ENCODE data around the gene STK32A. TPM values are rescaled to one million over a fixed set of nuclear protein-coding genes. Genes with fewer than 3 reads are reported as not detected.

The STK32A gene
- total RNA-seq = not detected

GRCh38 chr5:147234825-147235635 is at the start of gene STK32A:
TSS of gene STK32A (plus strand) at chr5:147235026. CDS start at chr5:147239635, 4,609 bp downstream.
- Mint-ChIP-seq H3K36me3 (ENCODE audit: insufficient read depth in 2 of 2) (no peaks in the 10 kb centered on the region), H3K4me1 (ENCODE audit: low read depth) (no peaks in the 10 kb centered on the region), H3K4me3 (peak within 1 kb of the TSS; percentile 14 to 66), H3K27me3 (ENCODE audit: low read depth) (peaks cover 32% of the 10 kb centered on the region), H3K27ac (no peak within 1 kb of the TSS), H3K9me3 (no peaks in the 10 kb centered on the region)
- no peak for DNase-seq
- no peak for ATAC-seq (replicated peaks in 1 of 2)

- Mint-ChIP-seq H3K4me1 (ENCODE audit: low read depth) (no peaks in the 10 kb centered on the region), H3K4me3 (no peak overlapping the region), H3K36me3 (ENCODE audit: insufficient read depth in 2 of 2) (no peaks in the 10 kb centered on the region), H3K27me3 (ENCODE audit: low read depth) (peaks cover 5% of the 10 kb centered on the region), H3K27ac (no peak overlapping the region), H3K9me3 (no peaks in the 10 kb centered on the region)
- no peak for DNase-seq
- no peak for ATAC-seq (replicated peaks in 1 of 2)
These were observed 47.7 kb upstream of the STK32A start for GRCh38 chr5:147187099-147187540.

GRCh38 chr5:147188200-147189108 is 46.4 kb upstream of the STK32A start:
- DNase-seq = peak; percentile 37 to 68
- Mint-ChIP-seq H3K4me3 (peak overlapping the region in 1 of 2 donors; percentile 63), H3K27ac (no peak overlapping the region)

GRCh38 chr5:147189109-147189424 is 45.8 kb upstream of the STK32A start:
- DNase-seq (no peak), ATAC-seq (replicated peaks in 1 of 2) (no peak)
- Mint-ChIP-seq H3K4me1 (ENCODE audit: low read depth) (no peaks in the 10 kb centered on the region), H3K36me3 (ENCODE audit: insufficient read depth in 2 of 2) (no peaks in the 10 kb centered on the region), H3K27ac (no peak overlapping the region), H3K27me3 (ENCODE audit: low read depth) (peaks cover 5% of the 10 kb centered on the region), H3K9me3 (no peaks in the 10 kb centered on the region), H3K4me3 (no peak overlapping the region)

More at GRCh38 chr5:147188200-147189108, 46.4 kb upstream of the STK32A start:
- Mint-ChIP-seq H3K4me1 (ENCODE audit: low read depth) (no peaks in the 10 kb centered on the region), H3K9me3 (no peaks in the 10 kb centered on the region), H3K36me3 (ENCODE audit: insufficient read depth in 2 of 2) (no peaks in the 10 kb centered on the region), H3K27me3 (ENCODE audit: low read depth) (peaks cover 5% of the 10 kb centered on the region)
- ATAC-seq (replicated peaks in 1 of 2) = peak; percentile 47 to 57

GRCh38 chr5:147190331-147190730 is 44.5 kb upstream of the STK32A start:
- Mint-ChIP-seq H3K27me3 (ENCODE audit: low read depth) (peaks cover 5% of the 10 kb centered on the region), H3K4me1 (ENCODE audit: low read depth) (no peaks in the 10 kb centered on the region), H3K36me3 (ENCODE audit: insufficient read depth in 2 of 2) (no peaks in the 10 kb centered on the region)

GRCh38 chr5:147193123-147193522 is 41.7 kb upstream of the STK32A start:
- Mint-ChIP-seq H3K27ac (no peak overlapping the region), H3K27me3 (ENCODE audit: low read depth) (peaks cover under 1% of the 10 kb centered on the region), H3K36me3 (ENCODE audit: insufficient read depth in 2 of 2) (no peaks in the 10 kb centered on the region), H3K4me1 (ENCODE audit: low read depth) (no peaks in the 10 kb centered on the region), H3K4me3 (no peak overlapping the region), H3K9me3 (no peaks in the 10 kb centered on the region)
- no peak for ATAC-seq (replicated peaks in 1 of 2)
- DNase-seq = no peak

More at GRCh38 chr5:147190331-147190730, 44.5 kb upstream of the STK32A start:
- Mint-ChIP-seq H3K27ac (no peak overlapping the region), H3K9me3 (no peaks in the 10 kb centered on the region), H3K4me3 (no peak overlapping the region)
- ATAC-seq (replicated peaks in 1 of 2) (no peak), DNase-seq (no peak)

- Mint-ChIP-seq H3K9me3 (no peaks in the 10 kb centered on the region), H3K36me3 (ENCODE audit: insufficient read depth in 2 of 2) (no peaks in the 10 kb centered on the region), H3K4me1 (ENCODE audit: low read depth) (no peaks in the 10 kb centered on the region), H3K27me3 (ENCODE audit: low read depth) (no peaks in the 10 kb centered on the region), H3K4me3 (no peak overlapping the region), H3K27ac (no peak overlapping the region)
- no peak for DNase-seq
- no peak for ATAC-seq (replicated peaks in 1 of 2)
These were observed 34.8 kb upstream of the STK32A start for GRCh38 chr5:147200004-147200403.

- ATAC-seq (replicated peaks in 1 of 2) (no peak), DNase-seq (no peak)
- H3K9me3 Mint-ChIP-seq = no peaks in the 10 kb centered on the region
- H3K4me3 Mint-ChIP-seq = no peak overlapping the region
- no peaks in the 10 kb centered on the region for H3K4me1 Mint-ChIP-seq (ENCODE audit: low read depth)
- H3K27ac Mint-ChIP-seq = no peak overlapping the region
- no peaks in the 10 kb centered on the region for H3K36me3 Mint-ChIP-seq (ENCODE audit: insufficient read depth in 2 of 2)
- H3K27me3 Mint-ChIP-seq (ENCODE audit: low read depth) = no peaks in the 10 kb centered on the region
These were observed 31.6 kb upstream of the STK32A start for GRCh38 chr5:147203213-147203612.

GRCh38 chr5:147204576-147204975 is 30.2 kb upstream of the STK32A start:
- no peak overlapping the region for H3K27ac Mint-ChIP-seq

GRCh38 chr5:147208134-147208533 is 26.7 kb upstream of the STK32A start:
- no peak overlapping the region for H3K4me3 Mint-ChIP-seq
- ATAC-seq (replicated peaks in 1 of 2) = no peak

More at GRCh38 chr5:147204576-147204975, 30.2 kb upstream of the STK32A start:
- no peak for DNase-seq
- no peaks in the 10 kb centered on the region for H3K27me3 Mint-ChIP-seq (ENCODE audit: low read depth)
- no peak for ATAC-seq (replicated peaks in 1 of 2)
- H3K4me1 Mint-ChIP-seq (ENCODE audit: low read depth) = no peaks in the 10 kb centered on the region
- no peaks in the 10 kb centered on the region for H3K9me3 Mint-ChIP-seq
- H3K4me3 Mint-ChIP-seq = no peak overlapping the region
- H3K36me3 Mint-ChIP-seq (ENCODE audit: insufficient read depth in 2 of 2) = no peaks in the 10 kb centered on the region

GRCh38 chr5:147216552-147217154 is 18.2 kb upstream of the STK32A start:
- H3K27ac Mint-ChIP-seq = no peak overlapping the region
- no peaks in the 10 kb centered on the region for H3K36me3 Mint-ChIP-seq (ENCODE audit: insufficient read depth in 2 of 2)
- no peak for DNase-seq

More at GRCh38 chr5:147208134-147208533, 26.7 kb upstream of the STK32A start:
- no peaks in the 10 kb centered on the region for H3K4me1 Mint-ChIP-seq (ENCODE audit: low read depth)
- no peaks in the 10 kb centered on the region for H3K36me3 Mint-ChIP-seq (ENCODE audit: insufficient read depth in 2 of 2)
- H3K27me3 Mint-ChIP-seq (ENCODE audit: low read depth) = no peaks in the 10 kb centered on the region
- DNase-seq = no peak
- H3K9me3 Mint-ChIP-seq = no peaks in the 10 kb centered on the region
- no peak overlapping the region for H3K27ac Mint-ChIP-seq

GRCh38 chr5:147223343-147223742 is 11.5 kb upstream of the STK32A start:
- Mint-ChIP-seq H3K27ac (no peak overlapping the region), H3K4me3 (no peak overlapping the region), H3K36me3 (ENCODE audit: insufficient read depth in 2 of 2) (no peaks in the 10 kb centered on the region), H3K27me3 (ENCODE audit: low read depth) (no peaks in the 10 kb centered on the region), H3K4me1 (ENCODE audit: low read depth) (no peaks in the 10 kb centered on the region), H3K9me3 (peaks cover 6 to 11% of the 10 kb centered on the region in 2 donors)
- DNase-seq (no peak), ATAC-seq (replicated peaks in 1 of 2) (no peak)

More at GRCh38 chr5:147216552-147217154, 18.2 kb upstream of the STK32A start:
- Mint-ChIP-seq H3K9me3 (peaks cover 4 to 12% of the 10 kb centered on the region in 2 donors), H3K4me3 (no peak overlapping the region), H3K27me3 (ENCODE audit: low read depth) (no peaks in the 10 kb centered on the region), H3K4me1 (ENCODE audit: low read depth) (no peaks in the 10 kb centered on the region)
- peak in 1 of 2 donors; percentile 32 for ATAC-seq (replicated peaks in 1 of 2)
